Spinal cord (tissue), 10 donors: ENCODE data around the gene FAM90A26. TPM values are rescaled to one million over a fixed set of nuclear protein-coding genes. Genes with fewer than 3 reads are reported as not detected.
"Not testable (repeated sequence)": the region's sequence is repeated elsewhere in the genome, so short reads cannot be mapped to it uniquely, and the experiment has no call there.

ENCODE experiments used
- DNase-seq, 6 donors: peaks; one replicate each; pipeline versions ENCODE4 v3.0.0 to v3.0.0-alpha.2; 2013 to 2015; ENCODE audit warnings: low spot score in 6 of 6, low read depth in 4 of 6
- H3K27ac ChIP-seq: one replicate; pipeline ENCODE4 v1.5.1; 2013; ENCODE audit warnings: low read depth, low read length, control low read depth
- H3K27me3 ChIP-seq: one replicate; pipeline ENCODE4 v1.6.1; 2013; ENCODE audit warnings: low read length; ENCODE audit not compliant: control insufficient read depth, insufficient read depth
- H3K36me3 ChIP-seq: one replicate; pipeline ENCODE4 v1.6.1; 2013; ENCODE audit warnings: low read length; ENCODE audit not compliant: control insufficient read depth, insufficient read depth
- H3K4me1 ChIP-seq: one replicate; pipeline ENCODE4 v1.6.1; 2013; ENCODE audit warnings: low read length; ENCODE audit not compliant: control insufficient read depth, insufficient read depth
- H3K4me3 ChIP-seq: one replicate; pipeline ENCODE4 v1.5.1; 2013; ENCODE audit warnings: low read depth, low read length, control low read depth
- H3K9me3 ChIP-seq: one replicate; pipeline ENCODE4 v1.6.1; 2013; ENCODE audit warnings: low read length; ENCODE audit not compliant: control insufficient read depth, insufficient read depth
- WGBS: methylation state at CpG from one replicate; pipeline ENCODE4 v1.1.5; 2013; ENCODE audit warnings: missing lambda C conversion rate; ENCODE audit not compliant: insufficient coverage; 5-methylcytosine and 5-hydroxymethylcytosine counted together
- polyA plus RNA-seq, 2 donors: library from polyadenylated mRNA; unstranded; fragments of 120-200 nt; gene quantifications; one replicate each; pipeline ENCODE4 v1.2.1, GENCODE V29; 2013; ENCODE audit not compliant: insufficient read length in 2 of 2
- total RNA-seq, 2 donors: library from RNA; depleted of rRNA in 1 of 2; stranded (reverse); fragments of 120-200 nt in 1 of 2; fragments of >200 nt in 1 of 2; gene quantifications; one replicate each; pipeline versions ENCODE4 v1.2.3 to v1.2.4, GENCODE V29; 2013 to 2014
- donor health status: healthy.

The FAM90A26 gene
- total and polyA plus RNA-seq, 4 donors: 0.20 TPM; not detected in 3

DNA sequence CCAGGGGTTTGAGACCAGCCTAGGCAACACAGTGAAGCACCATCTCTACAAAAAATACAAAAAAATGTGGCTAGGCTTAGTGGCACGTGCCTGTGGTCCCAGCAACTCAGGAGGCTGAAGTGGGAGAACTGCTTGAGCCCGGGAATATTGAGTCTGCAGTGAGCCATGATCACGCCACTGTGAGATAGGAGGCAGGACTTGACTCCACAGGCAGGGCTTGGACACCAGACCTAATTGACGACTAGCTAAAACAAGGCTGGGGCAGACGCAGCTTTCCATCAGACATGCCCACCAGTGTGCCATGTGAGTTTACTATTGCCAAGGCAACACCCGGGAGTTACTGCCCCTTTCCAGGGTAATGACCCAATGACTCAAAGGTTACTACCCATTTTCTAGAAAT is 27.4 kb upstream of the FAM90A26 start:
- peak in 1 of 6 donors; percentile 0 for DNase-seq
- WGBS: 77% methylated on average over 4 of the region's 6 CpGs
- H3K4me3 ChIP-seq: not testable (repeated sequence)

DNA sequence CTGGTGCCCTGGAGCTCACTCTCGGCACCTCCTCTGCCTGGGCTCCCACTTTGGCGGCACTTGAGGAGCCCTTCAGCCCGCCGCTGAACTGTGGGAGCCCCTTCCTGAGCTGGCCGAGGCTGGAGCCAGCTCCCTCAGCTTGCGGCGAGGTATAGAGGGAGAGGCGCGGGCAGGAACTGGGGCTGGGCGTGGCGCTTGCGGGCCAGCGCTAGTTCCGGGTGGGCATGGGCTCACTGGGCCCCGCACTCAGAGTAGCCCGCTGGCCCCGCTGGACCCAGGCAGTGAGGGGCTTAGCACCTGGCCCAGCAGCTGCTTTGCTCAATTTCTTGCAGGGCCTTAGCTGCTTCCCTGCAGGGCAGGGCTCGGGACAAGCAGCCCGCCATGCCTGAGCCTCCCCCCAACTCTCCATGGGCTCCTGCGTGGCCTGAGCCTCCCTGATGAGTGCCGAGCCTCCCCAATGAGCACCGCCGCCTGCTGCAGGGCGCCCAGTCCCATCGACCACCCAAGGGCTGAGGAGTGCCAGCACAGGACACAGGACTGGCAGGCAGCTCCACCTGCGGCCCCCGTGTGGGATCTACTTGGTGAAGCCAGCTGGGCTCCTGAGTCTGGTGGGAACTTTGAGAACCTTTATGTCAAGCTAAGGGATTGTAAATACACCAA is 26.7 kb upstream of the FAM90A26 start:
- H3K4me3 ChIP-seq: no peak overlapping the region
- no peaks in the 10 kb centered on the region for H3K9me3 ChIP-seq
- no peaks in the 10 kb centered on the region for H3K4me1 ChIP-seq
- no peak overlapping the region for H3K27ac ChIP-seq
- no peaks in the 10 kb centered on the region for H3K27me3 ChIP-seq
- 94% methylated on average over 26 of the region's 27 CpGs for WGBS
- no peak for DNase-seq
- H3K36me3 ChIP-seq: peaks cover 5% of the 10 kb centered on the region

More for the DNA sequence above, 27.4 kb upstream of the FAM90A26 start:
- H3K27me3 ChIP-seq, H3K9me3 ChIP-seq, H3K36me3 ChIP-seq, H3K27ac ChIP-seq, H3K4me1 ChIP-seq: not testable (repeated sequence)

DNA sequence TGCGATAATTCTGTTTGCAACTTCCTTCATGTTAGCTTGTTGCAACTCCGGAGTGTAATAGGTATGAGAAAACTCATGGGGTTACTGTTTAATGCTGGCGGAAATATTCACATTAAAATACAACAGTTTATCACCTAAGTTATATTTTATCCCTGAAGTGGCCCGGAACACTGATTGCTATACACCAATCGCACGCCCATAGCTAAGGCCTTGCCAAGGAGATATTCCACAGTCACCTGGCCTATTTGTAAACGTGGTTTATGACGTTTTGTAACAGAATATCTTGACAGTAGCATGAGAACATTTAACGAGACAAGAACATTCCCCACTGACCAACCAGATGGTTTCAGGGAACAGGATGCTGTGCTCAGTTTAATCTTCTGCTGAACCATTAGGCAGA is 23.2 kb upstream of the FAM90A26 start:
- H3K36me3 ChIP-seq: peaks cover 5% of the 10 kb centered on the region
- H3K4me1 ChIP-seq: no peaks in the 10 kb centered on the region
- 100% methylated on average over 3 of the region's 9 CpGs for WGBS
- H3K4me3 ChIP-seq: no peak overlapping the region
- no peak for DNase-seq
- no peaks in the 10 kb centered on the region for H3K9me3 ChIP-seq
- no peaks in the 10 kb centered on the region for H3K27me3 ChIP-seq
- H3K27ac ChIP-seq: no peak overlapping the region

DNA sequence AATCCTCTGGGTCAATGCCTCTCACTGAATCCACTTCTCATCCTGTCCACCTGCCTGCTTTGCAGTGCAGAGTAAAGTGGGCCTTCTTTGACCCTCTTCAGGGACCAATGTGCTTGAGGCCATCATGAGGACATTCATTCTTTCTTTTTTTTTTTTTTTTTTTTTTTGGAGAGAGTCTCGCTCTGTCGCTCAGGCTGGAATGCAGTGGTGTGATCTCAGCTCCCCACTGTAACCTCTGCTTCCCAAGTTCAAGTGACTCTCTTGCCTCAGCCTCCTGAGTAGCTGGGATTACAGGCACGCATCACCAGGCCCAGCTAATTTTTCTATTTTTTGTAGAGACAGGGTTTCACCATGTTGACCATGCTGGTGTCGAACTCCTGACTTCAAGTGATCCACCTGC is 22.8 kb upstream of the FAM90A26 start:
- H3K27ac ChIP-seq, H3K27me3 ChIP-seq, H3K36me3 ChIP-seq, H3K4me1 ChIP-seq, H3K4me3 ChIP-seq, H3K9me3 ChIP-seq: not testable (repeated sequence)
- peak in 1 of 6 donors; percentile 0 for DNase-seq
- 100% methylated on average over 1 of the region's 4 CpGs for WGBS

DNA sequence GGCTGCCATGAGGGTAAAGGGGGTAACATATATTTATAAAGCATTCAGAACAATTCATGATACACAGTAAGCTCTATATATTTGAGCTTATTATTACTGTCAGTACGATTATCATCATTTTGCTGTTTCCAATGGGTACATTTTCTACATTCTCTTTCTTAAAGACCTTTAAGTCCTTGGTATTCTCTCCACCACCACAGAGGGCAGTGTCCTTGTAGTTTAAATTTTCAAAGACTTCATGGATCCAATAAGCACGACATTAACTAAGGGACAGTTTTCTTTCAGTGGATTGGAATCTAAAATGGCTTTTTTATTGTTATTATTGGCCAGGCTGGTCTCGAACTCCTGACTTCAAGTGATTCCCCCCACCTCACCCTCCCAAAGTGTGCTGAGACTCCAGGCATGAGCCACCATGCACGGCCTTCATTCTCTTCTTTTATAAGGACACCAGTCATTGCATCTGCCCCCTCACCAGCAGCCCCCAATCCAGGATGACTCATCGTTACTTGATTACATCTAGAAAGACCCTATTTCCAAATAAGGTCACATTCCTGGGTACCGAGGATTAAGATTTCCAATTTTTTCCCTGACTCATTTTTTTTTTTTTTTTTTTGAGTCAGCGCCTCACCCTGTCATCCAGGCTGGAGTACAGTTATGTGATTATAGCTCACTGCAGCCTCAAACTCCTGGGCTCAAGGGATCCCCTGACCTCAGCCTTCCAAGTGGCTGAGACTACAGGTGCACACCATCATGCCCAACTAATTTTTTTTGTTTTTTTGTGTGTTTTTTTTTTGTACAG is 21.4 kb upstream of the FAM90A26 start:
- H3K27ac ChIP-seq, H3K9me3 ChIP-seq, H3K4me3 ChIP-seq, H3K27me3 ChIP-seq, H3K36me3 ChIP-seq, DNase-seq, H3K4me1 ChIP-seq: not testable (repeated sequence)
- WGBS: 93% methylated on average over 2 of the region's 7 CpGs

DNA sequence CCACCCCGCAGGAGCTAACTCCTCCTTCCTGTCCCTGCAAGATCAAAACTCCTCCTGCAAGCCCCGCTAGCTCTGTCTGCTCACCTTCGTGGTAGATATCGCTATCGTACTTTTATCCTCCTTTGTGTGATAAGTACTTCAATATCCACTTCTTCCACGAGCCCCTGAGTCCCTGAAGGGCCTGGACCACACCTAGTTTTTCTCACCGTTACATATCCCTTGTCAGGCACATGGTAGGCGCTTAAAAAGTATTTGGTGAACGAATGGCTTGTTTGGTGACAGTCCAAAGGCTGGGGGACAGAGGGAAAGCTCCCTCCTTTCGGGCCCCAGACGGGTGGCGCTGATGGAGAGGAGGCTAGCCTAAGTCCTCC is 18.4 kb upstream of the FAM90A26 start:
- peak in 2 of 6 donors; percentile 32 to 43 for DNase-seq

DNA sequence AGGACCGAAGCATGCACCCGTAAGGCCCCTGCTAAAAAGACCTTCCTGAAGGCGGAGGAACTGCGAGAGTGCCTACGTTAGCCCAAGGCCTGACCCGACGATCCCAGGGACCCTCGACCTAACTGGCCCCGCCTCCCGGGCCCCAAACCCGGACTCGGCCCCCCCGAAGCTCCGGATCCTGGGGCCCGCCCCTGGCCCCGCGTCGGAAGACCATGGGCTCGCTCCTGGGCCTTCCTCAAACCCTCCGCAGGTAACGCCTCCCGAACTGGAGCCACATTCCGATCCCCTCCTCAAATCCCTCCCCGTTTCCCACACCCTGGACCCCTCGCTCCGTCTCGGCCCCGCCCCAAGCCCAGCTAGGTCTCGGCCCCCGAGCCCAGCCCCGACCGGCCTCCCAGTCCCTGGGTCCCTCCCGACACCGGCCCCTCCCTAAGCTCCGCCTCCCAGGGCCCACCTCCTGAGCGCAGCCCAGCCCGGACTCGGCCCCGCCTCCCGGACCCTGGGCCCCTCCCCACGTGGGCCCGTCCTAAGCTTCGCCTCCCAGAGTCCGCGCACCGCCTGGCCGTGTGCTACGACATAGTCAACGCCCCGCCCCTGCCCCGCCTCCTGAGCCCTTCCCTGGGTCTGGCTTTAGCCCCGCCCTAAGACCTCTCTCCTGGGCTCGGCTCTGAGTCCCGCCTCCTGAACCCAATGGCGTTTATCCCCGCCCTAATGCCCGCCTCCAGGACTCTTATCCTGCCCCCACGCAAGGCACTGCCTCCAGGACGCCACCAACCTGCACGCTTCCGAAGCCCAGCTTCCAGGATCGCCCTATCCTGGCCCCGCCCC is 17.8 kb upstream of the FAM90A26 start:
- DNase-seq: peak in 5 of 6 donors; percentile 64 to 98 (median 90)
- H3K27ac ChIP-seq: peak overlapping the region; percentile 49
- not testable (repeated sequence) for H3K4me1 ChIP-seq, H3K36me3 ChIP-seq, H3K9me3 ChIP-seq, H3K27me3 ChIP-seq
- H3K4me3 ChIP-seq: peak overlapping the region; percentile 66
- under 1% methylated on average over 62 of the region's 63 CpGs for WGBS

More for the DNA sequence above, 18.4 kb upstream of the FAM90A26 start:
- H3K9me3 ChIP-seq, H3K4me1 ChIP-seq, H3K36me3 ChIP-seq, H3K27me3 ChIP-seq: not testable (repeated sequence)
- WGBS: 0% methylated on average over 5 of the region's 12 CpGs
- peak overlapping the region; percentile 47 for H3K27ac ChIP-seq
- H3K4me3 ChIP-seq: peak overlapping the region; percentile 66

DNA sequence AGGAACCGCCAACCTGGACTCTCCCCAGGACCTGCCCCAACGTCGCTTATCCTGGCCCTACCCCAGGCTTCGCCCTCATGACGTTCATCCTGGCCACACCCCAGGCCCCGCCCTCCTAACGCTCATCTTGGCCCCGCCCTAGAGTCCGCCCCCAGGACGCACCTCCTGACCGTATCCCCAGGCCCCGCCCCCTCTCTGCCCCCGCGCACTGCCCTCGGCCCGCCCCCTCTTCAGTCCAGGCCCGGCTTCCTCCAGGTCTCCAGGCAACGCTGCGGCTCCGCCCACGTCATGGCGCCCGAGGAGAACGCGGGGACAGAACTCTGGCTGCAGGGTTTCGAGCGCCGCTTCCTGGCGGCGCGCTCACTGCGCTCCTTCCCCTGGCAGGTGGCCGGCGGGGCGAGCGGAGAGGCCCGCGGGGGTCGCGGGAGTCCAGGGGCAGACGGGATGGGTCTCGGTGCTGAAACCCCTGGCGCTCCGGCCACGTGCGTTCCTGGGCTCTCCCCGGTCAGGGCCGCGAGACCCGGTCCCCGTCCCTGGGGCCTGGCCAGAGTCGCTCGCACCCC is 17.1 kb upstream of the FAM90A26 start:
- peak; percentile 86 to 99 (median 91) for DNase-seq
- not testable (repeated sequence) for H3K9me3 ChIP-seq, H3K4me1 ChIP-seq, H3K27me3 ChIP-seq, H3K36me3 ChIP-seq
- Histone ChIP-seq H3K27ac (peak overlapping the region; percentile 49), H3K4me3 (peak overlapping the region; percentile 66)
- WGBS: 0% methylated on average over 52 of the region's 53 CpGs

DNA sequence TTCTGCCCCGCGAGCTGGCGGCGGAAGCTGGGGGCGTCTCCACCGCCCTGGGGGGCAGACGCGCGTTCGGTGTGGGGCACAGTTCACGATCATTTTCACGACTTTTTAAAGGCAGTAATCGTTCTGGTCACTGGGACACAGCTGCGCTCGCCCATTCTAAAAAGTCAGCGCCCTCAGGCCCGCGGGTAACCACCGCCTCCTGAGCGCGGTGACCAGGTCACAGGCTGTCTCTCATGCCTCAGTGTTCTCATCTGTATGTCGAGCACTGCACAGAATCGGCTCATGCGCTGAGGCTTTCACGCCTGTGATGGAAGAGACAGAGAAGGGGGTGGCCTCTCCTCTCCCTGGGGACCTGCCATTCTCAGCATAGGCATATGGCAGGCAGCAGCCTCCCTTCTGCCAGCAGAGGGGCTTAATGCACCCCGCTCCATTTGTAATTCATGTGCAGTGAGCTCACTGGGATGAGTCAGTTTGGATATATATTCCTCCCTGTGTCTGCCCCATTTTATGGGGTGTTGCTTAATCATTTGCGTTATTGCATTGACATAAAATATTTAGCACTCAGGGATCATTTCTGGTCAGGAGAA is 16.5 kb upstream of the FAM90A26 start:
- DNase-seq: peak in 2 of 6 donors; percentile 71 to 76
- H3K27me3 ChIP-seq, H3K4me1 ChIP-seq, H3K27ac ChIP-seq, H3K36me3 ChIP-seq, H3K9me3 ChIP-seq: not testable (repeated sequence)
- H3K4me3 ChIP-seq: peak overlapping the region; percentile 40
- WGBS: under 1% methylated on average over 23 of the region's 27 CpGs
